Uterus (tissue), 4 donors: ENCODE measurements around the gene PRUNE2. TPM values are rescaled to one million over a fixed set of nuclear protein-coding genes. Genes with fewer than 3 reads are reported as not detected.

Source experiments
- DNase-seq, 2 donors: peaks; one replicate each; pipeline ENCODE4 v3.0.0-alpha.2; 2019 to 2020
- H3K27ac ChIP-seq, 2 donors: fragments of 200-600 bp; sonication (generic); 1 replicate in 1 of 2; 2 replicates in 1 of 2; pipeline ENCODE4 v1.5.1; 2016 to 2018
- H3K27me3 ChIP-seq, 2 donors: fragments of 200-600 bp; sonication (generic); one replicate each; pipeline ENCODE4 v1.5.1; 2018 to 2019; ENCODE audit warnings: control low read depth in 1 of 2
- H3K36me3 ChIP-seq, 2 donors: fragments of 200-600 bp; sonication (generic); one replicate each; pipeline ENCODE4 v1.5.1; 2019; ENCODE audit warnings: control low read depth in 1 of 2
- H3K4me1 ChIP-seq, 2 donors: fragments of 200-600 bp; sonication (generic); one replicate each; pipeline ENCODE4 v1.5.1; 2018 to 2019; ENCODE audit warnings: control low read depth in 1 of 2
- H3K4me3 ChIP-seq, 2 donors: fragments of 200-600 bp; sonication (generic); 1 replicate in 1 of 2; 2 replicates in 1 of 2; pipeline ENCODE4 v1.5.1; 2018 to 2019; ENCODE audit warnings: mild to moderate bottlenecking in 1 of 2
- H3K9me3 ChIP-seq, 2 donors: fragments of 200-600 bp; sonication (generic); one replicate each; pipeline ENCODE4 v1.5.1; 2019; ENCODE audit warnings: control low read depth in 1 of 2
- CTCF ChIP-seq, 4 experiments: fragments of 200-600 bp in 2 of 4; fragments of 450-650 bp in 2 of 4; sonication (generic) in 2 of 4; IDR thresholded peaks; one replicate each; pipeline ENCODE4 v1.5.1; 2016 to 2019; ENCODE audit warnings: antibody characterized with exemption in 4 of 4, mild to moderate bottlenecking in 2 of 4, moderate library complexity in 1 of 4
- POLR2A ChIP-seq, 2 donors: fragments of 450-650 bp; IDR thresholded peaks; one replicate each; pipeline ENCODE4 v1.6.1; 2016; ENCODE audit warnings: antibody characterized with exemption in 2 of 2, mild to moderate bottlenecking in 1 of 2, moderate library complexity in 1 of 2
- intact Hi-C: fragments of 100-400 bp; cut with DNase I; formaldehyde crosslinking; loops from one replicate; pipeline ENCODE4 v1.15.1; 2023; ENCODE audit warnings: low total_unique reads
- total RNA-seq, 4 donors: library from RNA; depleted of rRNA in 3 of 4; stranded (reverse); fragments of >200 nt in 3 of 4; gene quantifications; one replicate each; pipeline versions ENCODE4 v1.1.0 to v1.2.4, GENCODE V29; 2014 to 2023
- donor health status: DM: yes; HTN: yes; CAD: no.

PRUNE2 gene
- total RNA-seq, 4 donors from 2014 or later = 51.4 to 187 (median 97.1) TPM

GRCh38 chr9:76891279-76891678 is 14.6 kb downstream of the PRUNE2 start:
- DNase-seq = no peak
- no peaks in the 10 kb centered on the region for H3K27me3 ChIP-seq
- TF ChIP-seq CTCF (IDR thresholded peaks at IDR 0.05) = no peak
- TF ChIP-seq POLR2A (IDR thresholded peaks at IDR 0.05) = no peak
- no peak overlapping the region for H3K4me3 ChIP-seq
- no peak overlapping the region for H3K27ac ChIP-seq
- H3K9me3 ChIP-seq = no peaks in the 10 kb centered on the region
- intact Hi-C loops = no loop called here
- no peaks in the 10 kb centered on the region for H3K4me1 ChIP-seq
- H3K36me3 ChIP-seq = no peaks in the 10 kb centered on the region

- TF ChIP-seq POLR2A (IDR thresholded peaks at IDR 0.05) (no peak), CTCF (IDR thresholded peaks at IDR 0.05) (no peak)
- no peaks in the 10 kb centered on the region for H3K4me1 ChIP-seq
- no peak overlapping the region for H3K4me3 ChIP-seq
- H3K27ac ChIP-seq = peak overlapping the region; percentile 3 to 17
- no peak for DNase-seq
- no peaks in the 10 kb centered on the region for H3K27me3 ChIP-seq
- no peaks in the 10 kb centered on the region for H3K36me3 ChIP-seq
- intact Hi-C loops = no loop called here
- no peaks in the 10 kb centered on the region for H3K9me3 ChIP-seq
Measured at GRCh38 chr9:76887951-76888350, 18.0 kb downstream of the PRUNE2 start.

- Histone ChIP-seq H3K4me3 (no peak overlapping the region), H3K27ac (peak overlapping the region; percentile 3 to 17), H3K4me1 (no peaks in the 10 kb centered on the region), H3K36me3 (no peaks in the 10 kb centered on the region), H3K9me3 (no peaks in the 10 kb centered on the region), H3K27me3 (no peaks in the 10 kb centered on the region)
- TF ChIP-seq POLR2A (IDR thresholded peaks at IDR 0.05) = no peak
- TF ChIP-seq CTCF (IDR thresholded peaks at IDR 0.05) = no peak
- intact Hi-C loops = no loop called here
- DNase-seq = no peak
Measured at GRCh38 chr9:76887003-76887821, 18.7 kb downstream of the PRUNE2 start.

GRCh38 chr9:76886318-76886717 is 19.6 kb downstream of the PRUNE2 start:
- intact Hi-C loops = no loop called here
- Histone ChIP-seq H3K27me3 (no peaks in the 10 kb centered on the region), H3K9me3 (no peaks in the 10 kb centered on the region), H3K36me3 (no peaks in the 10 kb centered on the region), H3K4me3 (no peak overlapping the region), H3K27ac (peak overlapping the region in 1 of 2 donors; percentile 14), H3K4me1 (no peaks in the 10 kb centered on the region)
- DNase-seq = no peak
- TF ChIP-seq CTCF (IDR thresholded peaks at IDR 0.05) (no peak), POLR2A (IDR thresholded peaks at IDR 0.05) (no peak)

GRCh38 chr9:76884823-76885222 is 21.1 kb downstream of the PRUNE2 start:
- Histone ChIP-seq H3K27me3 (no peaks in the 10 kb centered on the region), H3K36me3 (no peaks in the 10 kb centered on the region), H3K27ac (no peak overlapping the region), H3K4me1 (no peaks in the 10 kb centered on the region), H3K9me3 (no peaks in the 10 kb centered on the region), H3K4me3 (no peak overlapping the region)
- intact Hi-C loops = no loop called here
- DNase-seq = no peak
- TF ChIP-seq CTCF (IDR thresholded peaks at IDR 0.05) (no peak), POLR2A (IDR thresholded peaks at IDR 0.05) (no peak)
